Measurements from ENCODE around the gene PRPF19.

The PRPF19 gene

DNA sequence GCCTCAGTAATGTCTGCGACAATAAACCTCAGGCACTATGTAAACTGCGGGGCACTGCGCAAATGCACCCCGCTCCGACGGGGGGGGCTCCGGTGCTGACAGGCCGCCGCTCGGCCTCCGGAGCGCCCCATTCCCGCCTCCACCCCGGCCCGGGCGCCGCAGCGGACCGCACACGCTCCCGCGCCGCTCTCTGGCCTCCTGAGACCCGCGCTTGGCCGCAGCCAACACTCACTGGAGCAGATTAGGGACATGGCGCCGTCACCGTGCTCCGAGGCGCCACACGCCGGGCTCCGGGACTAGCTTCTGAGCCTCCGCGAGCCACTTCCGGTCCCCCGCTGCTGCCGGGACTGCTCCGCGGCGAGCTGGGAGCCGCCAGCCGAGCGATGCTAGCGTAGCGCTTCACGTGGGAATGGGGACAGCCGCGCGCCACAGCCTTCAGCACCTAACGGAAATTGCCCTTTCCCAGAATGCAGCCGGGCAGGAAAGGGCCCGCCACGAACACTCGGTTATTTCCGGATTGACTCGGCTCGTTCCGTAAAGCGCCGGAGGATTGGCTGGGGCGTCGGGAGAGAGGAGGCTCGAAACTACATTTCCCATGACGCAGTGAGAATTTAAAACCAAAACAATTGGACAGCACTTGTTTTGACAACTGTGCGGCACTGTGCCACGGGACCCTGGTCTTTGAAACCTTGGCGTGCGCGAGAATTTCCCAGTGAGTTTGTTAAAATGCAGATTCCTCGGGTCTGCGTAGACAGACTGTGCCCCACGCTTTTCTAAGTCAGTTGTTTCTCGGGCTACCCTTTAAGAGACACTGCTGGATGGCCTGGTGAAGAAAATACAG is at the start of gene PRPF19:
Gene PRPF19, minus strand, starts transcription at position 454 of the 841 bp plus-strand sequence. Its CDS starts 203 bp downstream, at position 251.
- DNase-seq: peak; percentile 80

DNA sequence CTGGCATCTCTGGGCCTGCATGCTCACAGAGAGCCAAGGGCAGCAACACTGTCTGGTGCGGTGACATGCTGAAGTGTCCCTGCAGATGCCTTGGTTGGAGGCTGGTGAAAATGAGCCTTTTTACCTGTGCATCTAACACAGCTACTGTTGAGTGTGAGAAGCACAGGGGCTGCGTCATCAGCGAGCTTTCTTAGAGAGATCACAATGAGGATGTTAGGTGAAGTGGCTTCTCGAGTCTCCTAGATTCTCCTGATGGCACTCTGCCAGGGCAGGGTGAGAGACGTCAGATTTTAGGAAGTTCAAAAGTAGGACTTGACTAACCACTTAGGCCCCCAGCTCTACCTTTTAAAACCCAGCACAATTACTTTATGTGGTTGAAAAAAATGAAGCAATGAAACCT is 49.2 kb upstream of the PRPF19 start:
- DNase-seq: no peak

DNA sequence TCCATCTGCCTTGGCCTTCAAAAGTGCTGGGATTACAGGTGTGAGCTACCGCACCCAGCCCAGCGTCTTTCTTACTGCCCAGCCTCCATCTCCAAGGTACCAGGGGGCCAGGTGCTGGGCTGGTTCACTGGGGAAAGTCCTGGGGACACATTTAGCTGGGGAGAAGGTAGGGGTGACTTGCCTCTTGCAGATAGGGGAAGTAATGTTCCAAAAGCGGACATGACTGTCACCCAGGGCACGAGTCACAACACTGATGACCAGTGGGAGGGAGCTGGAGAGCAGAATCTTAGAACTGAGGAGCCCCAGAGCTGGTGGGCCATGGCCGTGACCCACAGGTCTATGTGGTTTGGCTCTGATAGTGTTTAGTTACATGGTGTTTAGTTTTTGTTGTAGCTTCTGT is 48.0 kb upstream of the PRPF19 start:
- DNase-seq: no peak

DNA sequence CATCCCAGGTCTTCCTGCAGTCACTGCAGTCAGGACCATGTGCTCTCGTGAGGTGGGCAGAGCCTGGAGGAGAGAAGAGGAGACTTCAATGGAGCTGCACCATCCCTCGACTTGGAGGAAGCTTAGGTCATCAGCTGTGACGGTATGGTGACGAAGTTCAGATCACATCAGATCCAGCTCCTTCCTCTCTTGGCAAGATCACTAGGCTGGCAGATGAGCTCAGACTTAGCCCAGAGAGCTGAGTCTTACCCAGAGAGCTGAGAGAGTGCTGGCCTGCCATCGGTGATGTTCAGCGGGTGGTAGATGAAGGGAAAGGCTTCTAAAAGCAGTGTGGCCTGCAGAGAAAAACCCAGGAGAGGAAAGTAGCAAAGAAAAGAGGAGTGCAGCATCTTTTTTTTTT is 47.4 kb upstream of the PRPF19 start:
- DNase-seq: no peak

DNA sequence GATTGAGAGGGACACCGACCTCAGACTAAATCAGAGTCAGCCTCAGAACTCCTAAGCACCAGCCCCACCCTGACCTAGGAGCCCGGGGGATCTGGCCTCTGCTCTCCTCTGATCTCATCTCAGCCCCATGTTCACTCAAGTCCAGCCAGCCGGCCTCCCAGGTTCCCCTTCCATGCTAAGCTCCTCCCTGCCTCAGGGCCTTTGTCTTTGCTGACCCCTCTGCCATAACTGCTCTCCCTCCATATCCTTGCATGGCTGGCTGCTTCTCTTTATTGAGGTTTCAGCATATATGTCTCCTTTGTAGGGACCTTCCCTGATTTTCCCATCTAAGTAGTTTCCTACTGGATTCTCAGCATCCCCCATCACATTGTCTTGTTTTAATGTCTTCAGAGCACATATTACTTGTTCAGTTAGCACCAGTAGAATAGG is 46.4 kb upstream of the PRPF19 start:
- DNase-seq: no peak

DNA sequence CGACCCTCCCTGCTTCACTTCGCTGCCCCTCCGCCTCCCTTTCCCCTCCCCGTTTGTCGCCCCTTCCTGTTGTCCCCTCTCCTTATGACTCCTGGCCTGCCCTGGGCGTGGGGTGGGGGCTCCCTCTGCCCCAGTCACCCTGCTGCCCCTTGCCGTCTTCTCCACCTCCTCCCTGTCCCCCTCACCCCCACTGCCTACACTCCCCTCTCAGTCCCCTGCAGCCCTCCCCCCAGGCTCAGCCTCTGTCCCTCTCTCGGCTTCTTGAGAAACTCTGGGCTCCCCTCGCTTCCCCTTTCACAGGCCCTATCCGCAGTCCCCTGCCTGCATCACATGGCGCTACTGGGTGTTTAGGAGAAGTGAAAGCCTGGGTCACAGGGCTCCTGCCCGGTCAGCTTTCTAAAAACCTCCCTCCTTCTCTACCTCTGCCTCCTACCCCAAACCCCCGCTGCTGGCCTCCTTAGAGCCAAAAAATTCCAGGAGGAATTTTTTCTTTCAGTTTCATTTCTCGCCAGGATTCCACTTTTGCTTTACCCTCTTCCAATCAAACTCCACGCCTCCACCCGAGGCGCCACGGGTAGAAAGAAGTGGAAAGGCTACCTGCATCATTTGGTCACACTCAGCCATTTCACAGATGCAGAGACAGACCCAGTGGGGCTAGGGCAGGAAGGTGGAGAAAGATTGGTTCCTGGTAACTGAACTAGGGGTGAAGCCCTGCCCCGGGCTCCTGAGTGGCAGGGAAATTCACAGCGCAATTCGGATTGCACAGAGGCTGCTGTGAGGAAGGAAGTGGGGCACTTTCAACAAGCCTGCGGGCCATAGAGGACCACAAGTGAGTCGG is 45.7 kb upstream of the PRPF19 start, which contains the start of gene SLC15A3:
Gene SLC15A3, minus strand, starts transcription at position 273 of the 838 bp plus-strand sequence. CDS start 625 bp downstream, outside the sequence.
- DNase-seq: no peak

DNA sequence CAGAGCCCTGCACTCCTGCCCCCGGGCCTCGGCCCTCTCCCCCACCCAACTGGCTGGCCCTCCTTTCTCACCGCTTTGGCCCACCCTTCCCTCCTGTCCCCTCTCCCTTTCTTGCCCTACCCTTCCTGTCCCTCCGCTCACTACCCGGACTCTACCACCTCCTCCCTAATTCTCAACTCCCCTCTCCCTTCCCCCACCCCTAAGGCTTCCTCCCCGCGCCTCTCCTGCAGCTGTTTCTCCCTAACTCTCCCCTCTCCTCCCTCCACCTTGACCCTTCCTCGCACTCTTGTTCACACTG is 45.2 kb upstream of the PRPF19 start:
- DNase-seq: no peak

DNA sequence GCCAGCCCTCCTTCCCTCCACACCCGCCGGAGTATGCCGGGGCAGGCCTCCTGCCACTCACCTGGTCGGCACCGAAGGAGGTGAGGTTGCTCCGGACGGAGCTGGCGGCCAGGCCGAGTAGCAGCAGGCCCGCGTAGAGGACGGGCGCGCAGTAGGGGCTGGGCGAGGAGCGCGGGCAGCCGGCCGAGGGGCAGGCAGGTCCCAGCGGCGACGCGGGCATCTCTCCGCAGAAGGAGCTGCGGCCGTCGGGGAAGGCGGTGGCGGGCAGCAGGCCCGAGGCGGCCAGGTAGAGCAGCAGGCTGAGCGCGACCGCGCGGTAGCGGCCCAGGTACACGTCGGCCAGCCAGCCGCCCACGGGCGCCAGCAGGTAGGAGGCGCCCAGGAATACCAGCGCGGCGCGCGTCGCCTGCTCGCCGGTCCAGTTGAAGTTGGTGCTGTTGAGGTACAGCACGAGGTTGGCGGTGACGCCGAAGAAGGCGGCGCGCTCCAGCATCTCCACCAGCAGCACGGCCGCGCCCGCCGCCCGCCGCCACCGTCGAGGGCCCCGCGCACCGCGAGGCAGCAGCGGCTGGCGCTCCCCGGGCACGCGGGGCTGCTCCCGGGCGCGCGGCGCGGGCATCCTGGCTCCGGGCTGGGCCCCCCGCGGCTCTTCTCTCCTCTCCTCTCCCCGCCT is 44.7 kb upstream of the PRPF19 start:
- DNase-seq: no peak

DNA sequence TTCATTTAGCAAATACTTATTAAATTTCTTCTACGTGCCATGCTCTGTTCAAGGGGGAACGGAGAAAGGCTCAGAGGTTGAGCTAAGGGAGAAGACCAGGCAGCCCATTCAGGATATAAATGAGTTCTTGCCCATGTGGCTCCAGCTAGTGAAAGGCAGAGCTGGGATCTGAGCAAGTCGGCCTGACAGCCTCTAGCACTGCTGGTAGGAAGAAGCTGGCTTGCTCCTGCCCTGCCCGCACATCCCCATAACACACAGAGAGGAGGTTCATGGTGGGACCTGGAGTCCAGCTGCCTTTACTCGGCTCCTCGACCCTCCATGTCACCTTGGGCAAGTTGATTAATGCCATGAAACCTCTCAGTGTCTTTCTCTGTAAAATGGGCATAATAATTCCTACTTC is 43.6 kb upstream of the PRPF19 start:
- DNase-seq: no peak

DNA sequence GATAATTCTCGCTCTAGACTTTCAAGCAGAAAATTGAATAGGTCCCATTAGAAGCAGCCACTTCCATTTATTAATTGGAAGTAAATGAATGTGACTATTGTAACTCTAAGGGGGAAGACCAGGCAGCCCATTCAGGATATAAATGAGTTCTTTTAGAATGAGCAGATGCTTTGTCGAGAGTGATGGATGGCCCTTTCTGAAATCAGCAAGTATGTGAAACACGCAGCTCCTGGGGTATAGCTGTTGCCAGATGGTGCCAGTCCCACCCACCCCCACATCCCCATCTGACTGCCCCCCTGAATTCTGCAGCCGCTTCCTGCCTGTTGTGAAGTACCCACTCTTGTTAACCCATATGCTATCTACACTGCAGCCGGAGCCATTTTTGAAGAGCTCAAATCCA is 41.9 kb upstream of the PRPF19 start:
- DNase-seq: no peak

DNA sequence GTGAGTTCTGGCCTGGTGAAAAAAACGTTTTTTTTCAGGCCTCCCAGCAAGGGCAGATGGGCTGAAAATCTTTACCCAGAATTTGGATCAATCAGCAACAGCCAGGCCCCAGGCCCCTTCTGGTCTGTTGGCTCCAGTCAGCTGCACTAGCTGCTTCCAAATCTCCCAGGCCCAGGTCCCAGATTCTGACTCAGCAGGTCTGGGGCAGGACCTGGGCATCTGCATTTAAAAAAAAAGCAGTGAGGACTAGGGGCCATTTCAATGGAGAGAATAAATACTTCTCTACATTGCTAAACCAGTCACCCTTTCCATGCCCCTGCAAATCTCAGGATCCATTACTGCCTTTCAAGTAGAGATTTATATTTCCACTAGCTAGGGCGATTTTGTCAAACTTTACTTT is 41.3 kb upstream of the PRPF19 start:
- DNase-seq: no peak

DNA sequence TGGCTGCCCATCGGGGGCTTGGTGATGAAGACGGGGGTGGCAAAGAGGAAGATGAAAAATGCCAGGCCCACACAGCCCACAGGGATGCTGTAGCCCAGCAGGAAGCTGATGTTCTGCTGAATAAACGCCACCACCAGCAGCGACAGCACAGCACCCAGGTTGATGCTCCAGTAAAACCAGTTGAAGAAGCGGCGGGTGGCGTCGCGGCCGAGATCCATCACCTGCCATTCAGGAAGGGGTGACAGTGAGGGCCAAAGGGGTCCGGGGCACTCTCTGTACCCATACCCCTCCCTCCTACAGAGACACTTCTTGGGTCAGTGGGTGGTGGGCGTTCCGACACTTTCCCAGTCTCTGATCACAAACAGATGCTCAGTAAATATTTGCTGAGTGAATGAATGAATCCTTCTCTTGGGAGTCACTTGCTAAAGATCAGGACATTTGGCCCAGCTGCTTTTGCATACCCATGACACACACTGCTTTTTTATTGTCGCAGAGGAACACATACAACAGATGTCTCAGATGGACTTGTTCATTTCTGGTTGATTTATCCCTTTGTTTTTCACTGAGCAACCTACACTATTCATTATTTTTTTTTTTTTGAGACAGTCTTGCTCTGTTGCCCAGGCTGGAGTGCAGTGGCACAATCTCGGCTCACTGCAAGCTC is 40.3 kb upstream of the PRPF19 start:
- no peak for DNase-seq

DNA sequence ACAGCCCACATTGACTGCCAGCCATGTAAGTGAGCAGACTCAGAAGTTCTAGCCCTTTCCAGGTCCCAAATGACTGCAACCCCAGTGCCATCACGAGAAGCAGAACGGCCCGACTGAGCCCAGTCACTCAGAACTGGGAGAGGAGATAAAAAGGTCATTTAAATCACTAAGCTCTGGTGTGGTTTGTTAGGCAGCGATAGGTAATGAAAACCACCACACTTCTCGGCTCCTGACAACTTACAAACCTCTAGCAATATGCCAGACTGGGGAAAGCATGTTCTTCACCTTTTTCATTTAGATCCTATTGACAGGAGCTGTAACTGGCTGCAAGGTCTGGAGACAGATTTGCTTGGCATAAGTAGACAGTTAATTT is 38.9 kb upstream of the PRPF19 start:
- no peak for DNase-seq

DNA sequence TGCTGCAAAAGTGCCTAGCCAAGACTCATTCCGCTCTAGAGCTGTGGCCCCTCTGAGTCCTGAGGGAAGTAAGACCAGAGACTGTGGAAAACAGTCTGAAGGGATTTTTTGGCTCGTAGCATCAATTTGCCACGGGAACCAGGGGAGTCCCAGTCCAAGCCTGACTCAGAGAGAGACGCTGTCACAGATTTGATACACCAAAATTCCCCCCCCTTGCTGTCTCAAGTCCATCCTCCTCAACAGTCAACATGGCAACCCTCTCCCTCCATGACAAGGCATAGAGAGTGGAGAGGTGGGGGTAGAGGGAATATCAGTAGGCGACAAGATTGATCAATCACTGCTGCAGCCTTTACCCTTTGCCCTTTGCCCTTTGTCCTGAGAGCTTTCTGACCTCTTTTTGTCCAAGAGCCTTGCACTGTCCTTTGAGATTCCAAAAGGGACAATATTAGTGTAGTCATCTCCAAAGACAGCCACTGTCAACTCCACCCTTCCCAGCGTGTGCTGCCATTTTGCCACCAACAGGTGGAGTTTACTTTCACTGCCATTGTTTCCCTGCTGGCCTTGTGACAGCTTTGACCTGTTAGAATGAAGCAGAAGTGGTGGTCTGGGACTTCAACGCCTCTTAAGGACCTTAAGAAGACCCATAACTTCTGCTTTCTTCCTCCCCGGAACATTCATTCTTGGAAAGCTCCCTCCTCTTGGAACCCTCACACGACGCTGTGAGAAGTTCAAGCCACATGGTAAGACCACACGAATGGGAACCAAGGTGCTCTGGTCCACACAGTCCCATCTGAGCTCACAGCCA is 38.3 kb upstream of the PRPF19 start:
- no peak for DNase-seq

DNA sequence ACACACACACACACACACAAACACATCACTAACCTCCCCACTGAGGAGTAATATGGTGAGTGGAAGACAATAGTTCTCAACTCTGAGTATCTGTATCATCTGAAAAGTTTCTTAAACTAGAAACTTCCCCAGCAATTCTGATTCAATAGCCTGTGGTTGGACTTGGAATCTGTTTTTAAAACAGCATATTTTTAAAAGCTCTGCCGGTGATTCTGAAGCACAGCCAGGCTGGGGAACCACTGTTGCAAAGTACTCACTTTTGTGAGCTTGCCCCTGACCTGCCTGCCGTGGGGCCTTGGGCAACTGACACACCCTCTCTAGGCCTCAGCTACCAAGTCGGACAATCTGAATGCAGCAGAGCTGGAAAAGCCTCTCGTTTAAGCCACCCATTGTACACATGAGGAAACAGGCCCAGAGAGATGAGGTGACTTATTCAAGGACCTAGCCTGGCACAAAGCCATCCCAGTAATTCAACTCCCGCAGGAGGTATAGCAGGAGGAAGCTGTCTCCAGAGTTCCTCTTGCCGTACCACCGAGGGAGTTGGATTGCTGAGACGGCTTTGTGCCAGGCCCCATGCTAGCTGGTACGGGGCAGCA is 36.7 kb upstream of the PRPF19 start:
- peak; percentile 15 for DNase-seq

DNA sequence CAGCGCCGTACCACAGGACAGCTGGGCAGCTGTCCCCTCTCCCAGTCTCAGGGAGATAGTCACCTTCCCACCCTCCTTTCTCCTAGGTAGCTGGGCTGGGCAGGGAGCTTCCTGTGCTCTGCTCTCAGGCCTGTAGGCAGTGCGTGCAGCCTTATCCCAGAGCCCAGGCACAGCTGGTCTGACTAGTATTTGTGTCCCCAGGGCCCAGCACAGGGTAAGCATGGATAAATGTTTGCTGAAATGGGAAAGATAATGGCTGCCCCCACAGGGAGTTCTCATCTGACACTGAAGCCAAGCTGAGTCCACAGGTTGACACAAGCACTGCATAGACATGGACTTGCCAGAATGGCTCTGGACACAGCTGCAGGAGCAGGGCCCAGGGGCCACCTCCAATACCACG is 35.8 kb upstream of the PRPF19 start:
- DNase-seq: no peak

DNA sequence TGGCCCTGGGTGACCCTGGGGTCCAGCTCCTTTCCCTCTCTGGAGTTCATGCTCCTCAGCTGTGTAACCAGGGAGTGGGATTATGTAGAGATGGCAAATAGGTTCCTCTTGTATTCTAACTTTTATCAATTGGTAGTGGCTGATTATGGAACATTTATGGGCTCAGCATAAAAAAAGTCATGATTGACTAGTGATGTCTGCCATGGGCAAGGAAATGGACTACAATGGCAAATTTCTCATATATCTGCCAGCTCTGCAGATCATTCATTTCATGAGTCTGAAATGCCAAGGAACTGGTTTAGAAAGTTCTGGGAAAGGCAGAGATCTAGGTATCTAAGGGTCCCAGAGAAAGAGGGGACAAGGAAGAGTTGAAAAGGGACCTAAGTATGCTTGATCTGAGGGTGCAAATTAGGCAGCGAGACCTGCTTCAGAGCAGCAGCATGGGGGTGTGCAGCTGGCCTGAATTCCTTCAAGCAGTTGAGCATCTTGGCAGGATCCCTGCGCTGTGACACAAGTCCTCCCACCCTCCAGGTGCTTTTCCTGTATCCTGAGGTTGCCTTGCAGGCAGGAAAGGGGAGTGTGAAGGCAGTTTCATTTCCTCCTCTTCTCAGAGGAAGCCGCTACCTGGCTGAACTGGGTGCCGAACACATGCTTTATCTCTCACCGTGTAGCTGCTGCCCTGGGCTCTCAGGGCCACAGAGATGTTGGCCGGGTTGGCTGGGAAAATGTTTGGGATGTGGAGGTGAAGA is 35.2 kb upstream of the PRPF19 start:
- DNase-seq: no peak

DNA sequence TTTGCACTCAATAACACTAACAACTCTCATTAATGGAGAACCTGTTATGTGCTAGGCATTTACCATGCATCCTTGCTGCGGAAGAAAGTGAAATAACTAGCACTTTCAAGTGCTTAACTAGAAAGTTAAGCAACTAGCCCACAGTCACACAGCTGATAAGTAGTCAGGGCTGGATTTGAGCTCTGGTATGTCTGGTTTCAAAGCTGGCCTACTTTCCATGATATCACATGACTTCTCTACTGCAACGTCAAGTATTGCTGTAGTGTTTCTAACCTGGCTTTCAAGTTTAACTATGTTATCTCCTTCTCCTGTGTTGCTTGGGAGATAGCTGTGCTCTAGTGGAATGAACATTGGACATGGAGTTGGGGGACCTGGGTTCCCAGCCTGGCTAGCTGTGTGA is 33.5 kb upstream of the PRPF19 start:
- DNase-seq: no peak

DNA sequence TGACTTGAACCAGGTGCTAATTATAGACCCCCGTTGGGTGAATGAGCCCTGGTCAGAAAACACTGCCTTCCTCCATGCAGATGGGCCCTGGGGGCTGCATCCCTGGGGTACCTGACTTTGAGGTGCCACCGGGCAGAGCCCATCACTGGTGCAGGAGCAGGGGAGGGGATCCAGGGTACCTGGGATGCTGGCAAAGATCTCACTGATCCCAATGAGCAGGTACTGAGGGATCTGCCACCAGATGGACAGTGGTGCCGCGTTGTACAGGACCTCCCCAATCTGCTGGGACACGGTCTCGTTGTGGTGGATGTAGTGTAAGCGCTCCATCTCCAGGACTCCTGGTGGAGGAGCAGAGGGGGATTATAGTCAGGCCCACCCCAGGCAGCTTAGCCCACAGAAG is 32.9 kb upstream of the PRPF19 start:
- DNase-seq: no peak

DNA sequence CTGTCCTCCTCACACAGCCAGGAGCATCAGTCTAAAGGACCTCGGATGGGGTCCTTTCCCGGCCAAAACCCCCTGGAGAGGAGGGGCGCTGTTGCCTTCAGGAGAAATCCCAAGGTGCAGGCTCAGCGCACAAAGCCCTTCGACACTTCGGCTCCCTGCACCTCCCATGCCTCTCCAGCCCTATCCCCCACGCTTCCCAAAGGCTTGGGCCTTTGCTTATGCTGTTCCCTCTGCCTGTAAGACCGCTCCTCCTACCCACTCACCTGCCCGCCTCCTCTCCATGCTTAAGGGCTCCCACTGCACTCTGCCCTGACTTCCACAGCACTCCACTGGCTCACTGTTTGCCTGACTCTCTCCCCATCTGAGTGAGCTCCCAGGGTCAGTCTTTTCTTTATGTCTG is 32.1 kb upstream of the PRPF19 start:
- no peak for DNase-seq

DNA sequence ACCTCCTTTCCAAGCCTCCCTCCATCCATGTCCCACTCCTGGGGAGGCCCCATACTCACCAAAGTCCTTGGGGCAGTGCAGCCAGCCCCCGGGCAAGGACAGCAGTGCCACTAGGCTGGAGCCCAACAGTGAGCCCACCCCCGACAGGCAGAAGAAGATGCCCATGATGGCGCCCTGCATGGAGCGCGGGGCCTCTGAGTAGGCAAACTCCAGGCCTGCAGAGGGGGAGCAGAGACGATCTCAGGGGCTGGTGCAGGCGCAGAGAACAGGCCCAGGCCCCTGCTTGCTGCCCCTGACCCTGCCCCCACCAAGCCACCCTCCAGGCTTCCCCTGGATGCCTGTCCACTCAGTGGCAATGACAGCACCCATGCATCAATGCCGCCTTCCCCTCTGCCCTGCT is 31.4 kb upstream of the PRPF19 start:
- DNase-seq: no peak
